SH-SY5Y (cell line): ENCODE data around the gene PHKA1.

ENCODE experiments used
- GATA2 ChIP-seq: IDR thresholded peaks from 2 replicates; pipeline ENCODE4 v1.6.1; 2011; ENCODE audit warnings: mild to moderate bottlenecking, low read depth, low read length
- GATA3 ChIP-seq: IDR thresholded peaks from 2 replicates; pipeline ENCODE4 v1.6.1; 2011; ENCODE audit warnings: low read depth, mild to moderate bottlenecking, low read length, moderate library complexity

GRCh38 chrX:72532366-72532765 lies 181.7 kb downstream of the PHKA1 start:
- TF ChIP-seq GATA3 (no peak), GATA2 (no peak)
